ENCODE data around the gene ANXA1. TPM values are rescaled to one million over a fixed set of nuclear protein-coding genes. Genes with fewer than 3 reads are reported as not detected.

Gene ANXA1
- total and polyA plus RNA-seq, 10 of the 15 experiments (the other 5 are each of a cell fraction or from before 2014, with no cell fraction given) = 6.6 to 30.1 (median 12.6) TPM

DNA sequence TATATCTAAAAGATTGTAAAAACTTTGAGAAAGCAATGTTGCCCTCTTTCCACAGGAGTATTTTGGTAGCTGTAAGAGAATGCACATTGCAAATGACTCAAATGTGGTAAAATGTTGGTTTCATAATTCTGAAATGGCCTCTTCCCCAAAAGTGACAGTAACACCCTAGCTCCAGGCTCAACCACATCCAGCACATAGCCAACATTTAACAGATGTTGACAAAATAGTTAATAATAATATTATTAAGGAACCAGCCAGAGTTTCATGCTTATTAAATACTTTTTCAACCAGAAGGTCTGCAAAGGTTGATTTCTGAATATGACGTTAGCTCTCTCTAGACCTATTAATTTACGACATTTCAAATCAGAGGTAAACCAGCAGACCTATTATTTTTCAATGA lies 1.3 kb downstream of the ANXA1 start (continued):
- TF ChIP-seq TCF3 (IDR thresholded peaks at IDR 0.05; ENCODE audit: borderline replicate concordance, insufficient read depth, low read depth, low read length) (no peak), NFIC (IDR thresholded peaks at IDR 0.05; ENCODE audit: low read depth, low read length) (peak; percentile 46; the same call in 1 of the 2 replicates), CHD2 (IDR thresholded peaks at IDR 0.05; ENCODE audit: borderline replicate concordance, low read depth, low read length) (no peak), E4F1 (IDR thresholded peaks at IDR 0.05; ENCODE audit: borderline replicate concordance, partially characterized antibody) (no peak), KLF5 (IDR thresholded peaks at IDR 0.05; ENCODE audit: partially characterized antibody) (no peak), CEBPB (IDR thresholded peaks at IDR 0.05; ENCODE audit: borderline replicate concordance in 1 of 2, low read depth in 2 of 2, low read length in 2 of 2) (no peak), KAT2A (conservative IDR thresholded peaks at IDR 0.05; ENCODE audit: control insufficient read depth, low read depth, low read length) (no peak), YY1 (IDR thresholded peaks at IDR 0.05; ENCODE audit: low read depth, low read length) (0 out of 2 replicates have a peak, but pooled peaks have one; percentile 54), HDAC2 (IDR thresholded peaks at IDR 0.05) (no peak), JUND (IDR thresholded peaks at IDR 0.05; ENCODE audit: low read depth, low read length) (no peak)

DNA sequence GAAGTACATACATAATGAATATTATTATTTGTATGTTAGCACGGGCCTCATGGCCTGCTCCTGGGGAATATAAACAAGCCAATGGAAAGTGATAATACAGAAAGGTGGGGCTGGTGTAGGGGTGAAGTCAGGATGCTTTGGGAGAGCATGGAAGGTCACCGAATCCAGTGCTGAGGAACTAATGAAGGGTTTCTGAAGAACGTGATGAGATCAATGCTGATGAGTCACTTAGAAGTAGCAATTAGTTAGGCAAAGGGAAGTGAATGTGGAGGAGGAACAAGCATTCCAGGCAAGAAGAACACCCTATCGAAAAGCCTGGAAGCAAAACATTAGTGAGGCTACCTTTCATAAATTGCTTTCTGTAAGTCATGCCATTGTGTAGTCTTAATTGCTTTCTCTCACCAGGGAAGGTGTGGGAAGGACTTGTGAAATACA lies 2.1 kb downstream of the ANXA1 start:
- H3K9ac ChIP-seq (ENCODE audit: control insufficient read depth, insufficient read depth, low read length) = no peak overlapping the region
- H4K20me1 ChIP-seq (ENCODE audit: control insufficient read depth, insufficient read depth) = no peaks in the 10 kb centered on the region
- intact Hi-C loops (cut with micrococcal nuclease; ENCODE audit: unreplicated experiment) (no loop called here), in situ Hi-C loops (cut with MboI) (no loop called here)
- FAIRE-seq (no peak), DNase-seq (ENCODE audit: low read depth, low spot score) (no peak), ATAC-seq (no peak)
- H2AFZ ChIP-seq (ENCODE audit: control insufficient read depth, low read depth, low read length) = no peak overlapping the region
- CTCF ChIA-PET = interaction anchor here (1.1 to 1.8 kb wide), 5 partner anchors 18 to 46 kb away, joined by 3 to 7 read pairs (median 4); no protein-coding TSS in a partner anchor
- no peaks in the 10 kb centered on the region for H3K79me2 ChIP-seq (ENCODE audit: control insufficient read depth, insufficient read depth, low read length)
- H3K4me1 ChIP-seq (ENCODE audit: control insufficient read depth, insufficient read depth, low read length) = peaks cover under 1% of the 10 kb centered on the region; the same call in 1 of the 2 replicates
- 82% methylated on average over 4 of the region's 4 CpGs for WGBS (ENCODE audit: insufficient coverage, insufficient replicate concordance, low lambda C conversion rate, missing lambda C conversion rate)
- H3K27me3 ChIP-seq (replicated peaks in 1 of 2; ENCODE audit: control insufficient read depth in 2 of 2, insufficient read depth in 2 of 2, low read length in 1 of 2) = no peaks in the 10 kb centered on the region
- H3K27ac ChIP-seq (ENCODE audit: control insufficient read depth, insufficient read depth) = no peak overlapping the region
- no peaks in the 10 kb centered on the region for H3K36me3 ChIP-seq (ENCODE audit: control insufficient read depth in 2 of 2, insufficient read depth in 2 of 2, low read length in 1 of 2)
- SMC1A ChIA-PET (ENCODE audit: uncharacterized antibody, unreplicated experiment) = interaction anchor here (1.0 to 1.4 kb wide), 4 partner anchors 18 to 46 kb away, joined by 3 to 7 read pairs (median 4); no protein-coding TSS in a partner anchor
- POLR2A ChIA-PET = no interaction called here
- no peaks in the 10 kb centered on the region for H3K9me3 ChIP-seq (replicated peaks; ENCODE audit: control insufficient read depth, insufficient read depth, low read length)
- RAD21 ChIA-PET (ENCODE audit: unreplicated experiment) = interaction anchor here (1.3 to 1.8 kb wide), 2 partner anchors 10 to 29 kb away, joined by 4 to 5 read pairs; no protein-coding TSS in a partner anchor
- H3K4me2 ChIP-seq (ENCODE audit: control insufficient read depth, insufficient read depth) = no peak overlapping the region
- no peak overlapping the region for H3K4me3 ChIP-seq
- TF ChIP-seq RB1 (IDR thresholded peaks at IDR 0.05; ENCODE audit: borderline replicate concordance) = no peak
- no peak for TF ChIP-seq FOS (IDR thresholded peaks at IDR 0.05; ENCODE audit: borderline replicate concordance, extremely low read depth, insufficient read length)
- no peak for TF ChIP-seq POU2F2 (IDR thresholded peaks at IDR 0.05; ENCODE audit: borderline replicate concordance, low read depth, low read length)
- TF ChIP-seq CBX3 (IDR thresholded peaks at IDR 0.05; ENCODE audit: borderline replicate concordance, low read depth) = no peak
- BruUV-seq (replicated peaks) = no TSS peak

Measured in GM12878 (cell line).